Epithelial cell of proximal tubule (primary cell): ENCODE results near the gene ERCC4. TPM values are rescaled to one million over a fixed set of nuclear protein-coding genes. Genes with fewer than 3 reads are reported as not detected.
"Not testable (repeated sequence)": the region's sequence is repeated elsewhere in the genome, so short reads cannot be mapped to it uniquely, and the experiment has no call there.

Source experiments
- DNase-seq: peaks from one replicate; pipeline ENCODE4 v3.0.0-alpha.2; 2011; ENCODE audit warnings: low read depth
- H3K4me3 ChIP-seq: 2 replicates; pipeline ENCODE4 v1.5.1; 2011; ENCODE audit warnings: low read depth, mild to moderate bottlenecking, low read length
- CTCF ChIP-seq: conservative IDR thresholded peaks from 2 replicates; pipeline ENCODE4 v1.5.1; 2012; ENCODE audit warnings: low read depth, mild to moderate bottlenecking, low read length
- total RNA-seq: library from RNA; depleted of rRNA; stranded (reverse); fragments of >200 nt; gene quantifications from 2 replicates; pipeline ENCODE4 v1.2.3, GENCODE V29; 2015

The ERCC4 gene
- total RNA-seq, 1 donor from 2014 or later = 14.2 TPM

- no peak for DNase-seq
- H3K4me3 ChIP-seq = no peak overlapping the region
- no peak for TF ChIP-seq CTCF
These were observed 17.9 kb upstream of the ERCC4 start for GRCh38 chr16:13902052-13902451.

- TF ChIP-seq CTCF = no peak
- no peak for DNase-seq
- no peak overlapping the region for H3K4me3 ChIP-seq
These were observed 17.3 kb upstream of the ERCC4 start for GRCh38 chr16:13902677-13903076.

- no peak for TF ChIP-seq CTCF
- no peak overlapping the region for H3K4me3 ChIP-seq
- no peak for DNase-seq
These were observed 15.7 kb upstream of the ERCC4 start for GRCh38 chr16:13904179-13904691.

- TF ChIP-seq CTCF = peak; percentile 48
- H3K4me3 ChIP-seq, DNase-seq: not testable (repeated sequence)
These were observed 15.1 kb upstream of the ERCC4 start for GRCh38 chr16:13904822-13905221.

GRCh38 chr16:13906168-13907089 is 13.5 kb upstream of the ERCC4 start:
- TF ChIP-seq CTCF = no peak
- DNase-seq = no peak
- H3K4me3 ChIP-seq = no peak overlapping the region

GRCh38 chr16:13907431-13907830 is 12.5 kb upstream of the ERCC4 start:
- no peak overlapping the region for H3K4me3 ChIP-seq
- no peak for DNase-seq
- no peak for TF ChIP-seq CTCF
